HG03469 (cell line): Measurements from ENCODE around the gene CYSTM1.
"Not testable (repeated sequence)": the region's sequence is repeated elsewhere in the genome, so short reads cannot be mapped to it uniquely, and the experiment has no call there.

Experiments
- ATAC-seq: cut with Tn5 transposase; IDR thresholded peaks from one replicate; pipeline ENCODE4 v1.9.1; 2021; ENCODE audit warnings: mild to moderate bottlenecking, moderate library complexity, moderate number of reproducible peaks; ENCODE audit not compliant: unreplicated experiment

Gene CYSTM1

DNA sequence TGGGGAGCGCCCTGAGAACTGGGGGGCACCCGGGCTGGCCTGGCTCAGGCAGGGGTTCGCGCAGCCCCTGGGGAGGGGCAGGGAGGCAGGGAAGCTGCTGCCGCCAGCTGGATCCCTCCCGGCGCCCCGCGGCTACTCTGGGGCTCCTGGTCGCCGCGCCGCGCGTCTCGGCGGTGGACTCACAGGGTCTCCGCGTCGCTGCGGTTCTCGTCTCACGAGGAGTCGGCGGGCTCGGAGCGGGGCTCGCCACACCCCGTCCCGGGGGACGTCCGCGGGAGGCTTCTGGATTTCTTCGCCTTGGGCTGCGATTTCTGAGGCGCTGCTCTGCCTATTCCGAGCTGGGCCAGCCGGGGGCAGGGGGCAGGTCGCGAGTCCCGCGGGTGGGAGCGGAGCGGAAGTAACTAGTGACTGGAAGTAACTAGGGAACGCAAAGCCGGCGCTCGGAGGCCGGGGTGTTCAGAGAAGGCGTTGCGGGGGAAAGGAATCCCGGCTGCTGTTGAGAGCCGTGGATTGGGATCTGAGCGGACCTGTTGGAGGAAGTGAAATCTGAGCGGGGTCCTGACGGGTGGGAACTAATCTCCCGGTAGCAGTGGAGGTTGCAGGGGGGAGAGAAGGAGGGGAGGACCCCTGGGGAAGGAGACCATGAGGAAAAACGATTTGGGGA lies 511 bp downstream of the CYSTM1 start:
- ATAC-seq: peak; percentile 27

DNA sequence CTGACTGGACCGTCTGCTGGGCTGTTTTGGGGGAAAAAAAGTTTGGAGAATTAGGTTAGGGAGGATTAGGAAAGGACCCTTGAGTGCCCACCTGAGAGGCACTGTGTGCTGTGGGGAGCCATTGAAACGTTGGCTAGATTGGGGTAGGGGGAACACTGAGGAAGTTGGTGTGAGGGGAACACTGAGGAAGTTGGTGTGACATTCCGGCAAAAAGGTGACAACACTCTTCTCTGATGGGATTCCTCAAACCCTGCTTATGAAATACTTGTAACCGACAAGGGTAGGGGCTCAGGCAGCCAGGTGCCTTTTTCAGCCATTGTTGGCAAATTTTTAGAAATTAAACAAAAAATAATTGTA lies 1.0 kb downstream of the CYSTM1 start:
- no peak for ATAC-seq

DNA sequence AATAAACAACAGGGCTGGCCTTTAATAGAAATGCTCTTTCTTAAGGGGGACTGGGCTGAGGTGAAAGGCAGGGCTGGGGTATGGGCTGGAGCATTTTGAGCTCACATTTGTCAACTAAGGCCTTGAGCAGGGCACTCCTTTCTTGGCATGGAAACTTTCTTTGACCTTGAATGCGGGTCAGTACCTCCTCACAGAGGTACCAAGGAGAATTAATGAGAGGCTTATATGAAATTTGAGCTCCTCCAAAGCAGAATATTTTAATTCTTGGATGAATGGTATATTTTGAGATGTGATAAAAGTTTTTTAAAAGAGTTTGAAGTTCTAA lies 3.1 kb downstream of the CYSTM1 start:
- ATAC-seq: no peak

DNA sequence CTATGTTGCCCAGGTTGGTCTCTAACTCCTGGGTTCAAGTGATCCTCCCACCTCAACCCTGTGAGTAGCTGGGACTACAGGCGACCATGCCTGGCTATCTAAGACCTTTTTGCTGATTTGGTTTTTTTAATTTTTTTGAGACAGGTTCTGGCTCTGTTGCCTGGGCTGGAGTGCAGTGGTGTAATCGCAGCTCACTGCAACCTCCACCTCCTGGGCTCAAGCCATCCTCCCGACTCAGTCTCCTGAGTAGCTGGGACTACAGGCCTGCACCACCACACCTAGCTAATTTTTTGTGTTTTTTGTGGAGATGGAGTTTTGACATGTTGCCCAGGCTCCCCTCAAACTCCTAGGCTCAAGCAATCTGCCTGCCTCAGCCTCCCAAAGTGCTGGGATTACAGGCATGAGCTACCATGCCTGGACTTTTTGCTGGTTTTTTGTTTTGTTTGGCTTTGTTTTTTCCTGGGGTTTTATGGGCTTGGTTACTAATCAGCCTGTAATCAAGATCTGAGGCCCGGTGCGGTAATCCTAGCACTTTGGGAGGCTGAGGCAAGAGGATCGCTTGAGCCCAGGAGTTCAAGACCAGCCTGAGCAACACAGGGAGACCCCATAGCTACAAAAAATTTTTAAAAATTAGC lies 3.6 kb downstream of the CYSTM1 start:
- ATAC-seq: no peak

DNA sequence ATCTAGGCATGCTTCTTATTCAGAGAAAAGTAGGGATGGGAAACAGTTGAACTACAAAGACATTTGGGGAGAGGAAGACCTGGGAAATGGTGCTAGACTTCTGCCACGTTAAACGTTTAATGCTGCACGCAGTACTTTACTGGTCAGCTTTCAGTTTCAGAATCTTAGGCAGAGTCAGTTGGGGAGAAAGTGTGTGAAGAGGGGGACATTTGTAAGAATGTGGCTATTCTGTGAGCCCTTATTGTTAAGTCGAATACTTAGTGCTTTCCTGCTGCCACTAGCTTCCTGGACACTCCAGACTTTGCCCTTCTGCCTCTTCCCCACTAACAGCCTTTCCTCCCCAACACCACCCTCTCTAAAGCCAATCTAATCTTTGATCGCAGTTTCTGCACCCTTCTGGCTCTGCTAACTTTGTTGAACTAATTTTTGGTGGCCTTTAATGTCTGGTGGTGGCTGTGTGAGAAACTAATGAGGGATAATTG lies 6.1 kb downstream of the CYSTM1 start:
- ATAC-seq: no peak

DNA sequence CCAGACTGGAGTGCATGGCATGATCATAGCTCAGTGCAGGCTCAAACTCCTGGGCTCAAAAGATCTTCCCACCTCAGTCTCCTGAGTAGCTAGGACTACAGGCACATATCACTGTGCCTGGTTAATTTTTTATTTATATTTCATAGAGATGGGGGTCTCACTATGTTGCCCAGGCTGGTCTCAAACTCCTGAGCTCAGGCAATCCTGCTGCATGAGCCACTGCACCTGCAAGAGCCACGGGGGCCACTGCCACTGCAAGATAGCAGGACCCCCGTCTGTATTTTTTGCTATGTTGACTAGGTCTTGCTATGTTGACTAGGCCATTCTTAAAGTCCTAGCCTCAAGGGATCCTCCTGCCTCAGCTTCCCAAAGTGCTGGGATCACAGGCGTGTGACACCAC lies 6.5 kb downstream of the CYSTM1 start:
- no peak for ATAC-seq

DNA sequence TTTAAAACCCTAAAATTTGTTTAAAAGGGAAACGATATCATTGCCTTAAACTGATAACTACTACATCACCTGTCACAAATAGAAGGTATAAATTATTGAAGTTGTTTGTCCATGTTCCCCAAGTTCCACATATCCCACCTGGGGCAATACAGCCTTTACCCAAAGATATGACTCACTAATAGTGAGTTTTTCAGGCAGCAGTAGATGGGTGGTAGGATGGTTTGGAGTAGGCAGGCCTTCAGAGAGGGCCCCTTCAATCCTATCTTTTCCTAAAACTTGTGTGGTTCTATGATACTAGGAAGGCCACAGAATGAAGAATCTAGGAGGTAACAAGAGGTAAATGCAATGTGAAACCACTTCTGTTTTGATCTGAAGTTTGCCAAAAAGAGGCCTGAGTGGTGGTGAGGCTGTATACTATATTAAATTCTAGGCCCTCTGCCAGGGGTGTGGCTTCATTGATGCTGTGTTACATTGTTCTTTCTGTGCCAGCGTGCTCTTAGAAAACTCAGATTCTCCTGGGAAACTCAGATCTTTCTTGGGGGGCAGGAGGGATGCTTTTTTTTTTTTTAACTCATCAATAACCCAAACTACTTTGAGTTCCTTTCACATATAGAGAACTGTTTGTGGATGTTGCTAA lies 7.2 kb downstream of the CYSTM1 start:
- no peak for ATAC-seq

DNA sequence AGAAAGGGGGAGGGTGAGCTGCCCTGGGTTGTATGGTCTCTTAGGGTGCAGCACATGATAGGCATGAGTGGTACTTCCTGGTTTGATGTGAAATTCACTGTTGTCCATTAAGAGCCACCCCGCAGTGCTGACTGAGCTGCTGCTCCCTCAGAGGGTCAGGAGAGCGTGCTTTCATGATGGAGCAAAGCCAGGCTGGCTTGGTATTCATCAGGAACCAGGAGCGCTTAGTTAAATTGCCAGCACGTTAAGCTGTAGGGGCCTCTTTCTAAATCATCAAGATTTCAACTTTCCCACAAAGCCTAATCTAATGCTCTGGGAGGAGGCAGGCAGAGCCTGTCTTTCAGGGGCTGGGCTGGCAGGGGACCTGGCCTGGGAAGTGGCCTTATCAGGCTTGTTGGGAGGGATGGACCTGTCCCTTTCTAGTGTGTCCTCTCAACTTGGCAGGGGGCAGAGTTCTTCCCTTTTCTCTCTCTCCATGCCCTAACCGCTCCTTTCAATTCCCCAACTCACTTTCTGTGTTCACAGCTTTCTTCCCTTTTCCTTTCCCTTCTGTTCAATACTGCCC lies 7.9 kb downstream of the CYSTM1 start:
- ATAC-seq: no peak

DNA sequence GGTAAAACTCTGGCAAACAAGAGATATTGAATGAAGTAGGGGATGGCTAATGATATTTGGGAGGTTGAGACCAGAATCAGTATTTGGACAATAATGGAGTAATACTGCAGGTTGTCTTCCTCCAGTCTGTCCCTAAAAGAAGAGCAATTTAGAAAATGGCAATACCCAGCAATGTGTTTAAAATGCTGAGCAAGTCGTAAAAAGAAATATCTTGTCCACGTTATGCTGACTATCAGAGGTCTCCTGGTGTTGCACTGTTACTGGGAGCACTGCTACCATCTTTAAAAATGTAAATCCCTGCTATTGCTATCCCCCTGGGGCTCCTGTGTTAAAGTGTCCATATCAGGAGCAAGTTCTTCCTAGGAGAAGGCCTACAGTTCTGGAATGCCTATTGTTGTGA lies 10.4 kb downstream of the CYSTM1 start:
- ATAC-seq: no peak

DNA sequence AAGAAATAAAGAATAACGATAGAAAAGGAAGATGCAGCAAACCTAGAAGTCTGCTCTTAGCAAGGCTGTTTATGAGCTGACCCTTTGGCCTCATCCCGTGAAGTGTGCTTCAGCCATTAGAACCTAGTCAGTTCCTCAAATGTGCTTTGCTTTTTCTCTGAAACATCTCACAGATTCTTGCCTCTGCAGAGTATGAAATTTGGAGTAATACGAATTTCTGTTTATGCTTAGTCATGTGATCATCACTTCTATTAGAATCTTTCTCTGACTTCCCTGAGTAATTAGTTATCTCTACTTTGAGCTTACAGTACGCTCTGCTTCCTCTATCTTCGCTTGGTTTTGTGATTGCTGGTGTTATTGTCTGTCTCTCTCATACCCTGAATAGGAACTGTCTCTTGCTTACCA lies 11.3 kb downstream of the CYSTM1 start:
- ATAC-seq: no peak

DNA sequence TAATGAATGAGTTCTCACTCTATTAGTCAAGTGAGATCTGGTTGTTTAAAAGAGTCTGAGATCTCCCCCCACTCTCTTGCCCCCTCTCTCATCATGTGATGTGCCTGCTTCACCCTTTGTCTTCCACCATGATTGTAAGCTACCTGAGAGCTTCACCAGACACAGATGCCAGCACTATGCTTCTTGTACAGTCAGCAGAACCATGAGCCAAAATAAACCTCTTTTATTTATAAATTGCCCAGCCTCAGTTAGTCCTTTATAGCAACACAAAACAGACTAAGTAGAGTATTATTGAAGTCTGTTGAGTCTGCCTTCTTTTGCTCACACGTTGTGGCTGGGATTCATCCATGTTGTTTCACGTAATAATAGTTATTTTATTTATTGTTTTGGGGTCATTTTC lies 14.3 kb downstream of the CYSTM1 start:
- no peak for ATAC-seq

DNA sequence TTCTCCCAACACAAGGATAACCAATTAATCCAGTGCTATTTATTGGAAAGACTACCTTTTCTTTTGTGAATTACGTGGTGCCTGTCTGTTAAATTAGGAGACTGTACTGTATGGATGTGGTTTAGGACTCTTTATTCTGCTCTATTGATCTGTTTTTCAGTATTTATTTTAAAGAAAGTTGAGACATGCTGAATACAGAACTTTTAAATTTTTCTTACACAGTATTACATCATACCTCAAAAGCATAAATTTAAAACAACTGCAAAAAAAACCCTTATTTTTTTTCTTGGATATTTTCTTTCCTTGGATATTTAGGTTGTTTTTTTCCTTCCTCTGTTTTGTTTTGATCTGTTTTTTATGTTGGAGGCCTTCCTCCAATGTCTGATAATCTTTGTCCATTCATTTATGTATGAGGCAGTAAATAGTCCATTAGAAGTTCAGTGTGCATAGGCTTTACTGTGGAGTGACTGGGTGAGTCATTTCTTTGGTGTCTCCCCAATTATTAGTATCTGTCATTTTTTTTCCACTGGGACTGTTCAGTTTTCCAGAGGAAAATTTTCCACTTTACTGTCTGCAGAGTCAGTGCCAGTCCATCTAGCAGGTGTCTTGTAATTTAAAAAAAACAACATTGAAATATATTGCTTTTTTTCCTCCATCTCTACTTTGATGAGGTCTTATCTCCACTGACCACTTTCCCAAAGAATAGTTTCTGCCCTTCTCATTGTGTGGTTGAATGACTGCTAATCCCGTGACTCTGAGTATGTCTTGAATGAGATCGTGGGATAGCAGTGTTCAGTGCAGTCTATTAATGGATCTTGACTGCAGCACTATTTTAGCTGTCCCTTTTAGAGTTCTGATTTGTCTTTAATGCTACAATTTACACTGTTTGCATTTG lies 15.2 kb downstream of the CYSTM1 start:
- no peak for ATAC-seq

DNA sequence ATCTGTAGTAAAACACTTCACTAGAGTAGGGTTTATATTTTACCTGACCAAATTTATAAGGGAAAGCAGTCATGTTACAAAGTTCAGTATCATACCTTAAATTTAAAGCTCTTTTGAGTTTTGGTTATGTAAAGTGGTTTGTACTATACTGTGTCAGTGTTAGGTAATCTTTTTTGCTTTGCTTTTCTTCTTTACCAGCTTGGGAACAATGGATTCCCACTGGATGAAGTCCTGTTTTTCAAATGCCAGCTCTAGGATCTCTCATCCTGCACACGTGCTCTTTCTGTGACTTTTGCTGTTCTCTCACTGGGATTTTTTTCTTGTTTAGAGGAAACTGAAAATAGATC lies 15.9 kb downstream of the CYSTM1 start:
- no peak for ATAC-seq

DNA sequence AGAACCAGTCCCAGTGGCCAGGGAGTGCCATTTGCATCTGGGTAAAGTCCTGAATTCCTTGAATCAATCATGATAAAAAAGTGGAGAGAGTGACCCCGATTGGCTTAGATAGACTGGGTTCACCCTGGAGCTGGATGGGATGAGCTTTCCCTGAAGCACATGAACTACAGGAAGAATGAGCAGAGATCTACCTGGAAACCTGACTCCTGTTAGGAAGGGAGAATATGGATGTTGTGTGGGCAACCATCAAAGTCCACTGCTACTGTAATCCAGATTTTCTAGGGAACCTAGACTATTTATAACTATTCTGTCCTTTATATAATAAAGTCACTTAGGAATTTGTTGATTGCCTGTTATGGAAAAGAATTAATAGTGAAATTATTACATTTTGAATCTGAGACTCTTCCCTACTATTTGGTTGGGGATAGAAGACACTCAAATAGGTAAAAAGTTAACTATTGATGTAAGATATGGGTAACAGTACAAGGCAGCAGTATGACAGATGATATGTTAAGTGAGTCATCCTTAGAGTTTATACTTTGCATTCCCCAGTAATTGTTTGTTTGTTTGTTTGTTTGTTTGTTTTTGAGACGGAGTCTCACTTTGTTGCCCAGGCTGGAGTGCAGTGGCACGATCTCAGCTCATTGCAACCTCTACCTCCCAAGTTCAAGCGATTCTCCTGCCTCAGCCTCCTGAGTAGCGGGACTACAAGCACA lies 17.9 kb downstream of the CYSTM1 start:
- ATAC-seq: no peak

DNA sequence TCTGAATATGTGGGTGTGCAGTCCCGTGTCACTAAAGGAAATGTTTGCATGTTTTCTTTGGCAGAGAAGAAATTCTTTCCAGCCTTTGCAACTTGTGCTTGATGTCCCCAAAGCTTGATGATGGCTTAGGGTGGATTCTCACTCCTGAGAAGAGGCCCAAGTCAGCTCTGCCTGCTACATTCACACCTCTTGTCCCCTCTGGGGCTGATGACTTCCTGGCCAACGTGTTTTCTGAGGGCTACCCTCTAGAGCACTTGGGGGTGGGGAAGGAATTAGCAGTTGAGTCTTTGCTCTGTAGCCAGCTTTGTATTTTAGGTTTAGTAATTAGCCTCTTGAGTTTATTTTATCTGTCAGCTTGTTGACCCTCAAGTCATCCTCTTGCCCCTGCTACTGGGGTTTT lies 19.7 kb downstream of the CYSTM1 start:
- ATAC-seq: no peak

DNA sequence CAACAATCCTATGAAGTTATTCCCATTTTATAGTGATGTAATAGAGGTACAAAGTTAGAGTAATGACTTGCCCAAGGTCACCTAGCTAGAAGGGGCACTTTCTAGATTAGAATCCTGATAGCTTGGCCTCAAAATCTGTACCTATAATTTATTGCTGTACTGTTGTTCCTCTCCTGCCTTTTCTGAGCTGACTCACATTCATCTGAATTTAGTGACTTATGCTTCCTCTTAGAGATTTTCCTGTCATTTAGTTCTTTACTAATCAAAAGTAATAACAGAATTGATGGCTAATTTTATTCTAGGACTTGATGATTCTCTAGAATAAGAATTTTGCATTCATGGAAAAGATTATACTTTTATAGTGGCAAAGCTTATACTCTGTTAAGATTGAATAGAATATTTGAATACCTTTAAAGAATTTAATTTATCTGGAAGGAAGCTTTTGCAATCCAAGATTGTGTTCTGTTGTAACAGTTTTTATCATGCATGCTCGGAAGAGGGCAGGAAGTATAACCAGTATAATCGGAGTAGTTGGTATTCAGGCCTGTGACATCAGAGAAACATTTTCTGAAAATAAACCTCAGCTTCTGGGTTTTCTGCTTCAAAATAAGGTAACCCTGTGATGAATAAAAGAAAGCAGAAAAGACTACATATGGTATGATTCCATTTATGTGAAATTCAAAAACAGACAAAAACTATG lies 21.3 kb downstream of the CYSTM1 start:
- no peak for ATAC-seq

DNA sequence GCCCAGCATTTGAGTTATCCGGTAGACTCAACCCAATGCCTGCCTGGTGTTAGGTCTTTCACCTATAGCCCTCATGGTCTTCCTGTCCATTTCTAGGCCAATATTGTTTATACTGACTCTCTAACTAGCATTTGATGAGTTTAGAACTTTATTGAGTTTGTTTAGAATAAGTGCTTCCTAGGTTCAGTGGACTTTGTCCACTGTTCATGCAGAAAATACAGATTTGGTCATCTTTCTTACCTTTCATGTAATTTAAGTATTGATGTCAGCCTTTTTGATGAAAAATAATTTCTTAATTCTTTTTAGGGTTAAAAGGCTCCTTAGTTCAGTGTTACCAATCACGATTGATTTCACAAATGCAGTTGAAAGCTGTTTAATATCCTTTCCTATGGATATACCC lies 22.0 kb downstream of the CYSTM1 start:
- no peak for ATAC-seq

DNA sequence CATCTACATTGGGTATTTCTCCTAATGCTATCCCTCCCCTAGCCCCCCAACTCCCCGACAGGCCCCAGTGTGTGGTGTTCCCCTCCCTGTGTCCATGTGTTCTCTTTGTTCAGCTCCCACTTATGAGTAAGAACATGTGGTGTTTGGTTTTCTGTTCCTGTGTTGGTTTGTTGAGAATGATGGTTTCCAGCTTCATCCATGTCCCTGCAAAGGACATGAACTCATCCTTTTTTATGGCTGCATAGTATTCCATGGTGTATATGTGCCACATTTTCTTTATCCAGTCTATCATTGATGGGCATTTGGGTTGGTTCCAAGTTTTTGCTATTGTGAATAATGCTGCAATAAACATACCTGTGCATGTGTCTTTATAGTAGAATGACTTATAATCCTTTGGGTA lies 23.9 kb downstream of the CYSTM1 start:
- not testable (repeated sequence) for ATAC-seq

DNA sequence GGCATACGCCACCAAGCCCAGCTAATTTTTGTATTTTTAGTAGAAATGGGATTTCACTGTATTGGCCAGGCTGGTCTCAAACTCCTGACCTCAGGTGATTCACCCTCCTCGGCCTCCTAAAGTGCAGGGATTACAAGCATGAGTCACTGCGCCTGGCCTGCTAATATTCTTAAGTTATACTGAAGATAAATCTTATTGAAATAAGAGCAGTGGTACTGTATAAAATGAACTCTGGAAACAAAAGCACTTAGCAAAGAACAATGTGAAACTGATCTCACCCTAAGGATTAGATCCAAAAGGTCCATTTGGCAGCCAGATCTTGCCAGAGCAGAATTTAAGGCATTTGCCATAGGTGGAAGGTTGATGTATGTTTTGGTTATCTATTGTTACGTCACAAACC lies 27.1 kb downstream of the CYSTM1 start:
- ATAC-seq: no peak

DNA sequence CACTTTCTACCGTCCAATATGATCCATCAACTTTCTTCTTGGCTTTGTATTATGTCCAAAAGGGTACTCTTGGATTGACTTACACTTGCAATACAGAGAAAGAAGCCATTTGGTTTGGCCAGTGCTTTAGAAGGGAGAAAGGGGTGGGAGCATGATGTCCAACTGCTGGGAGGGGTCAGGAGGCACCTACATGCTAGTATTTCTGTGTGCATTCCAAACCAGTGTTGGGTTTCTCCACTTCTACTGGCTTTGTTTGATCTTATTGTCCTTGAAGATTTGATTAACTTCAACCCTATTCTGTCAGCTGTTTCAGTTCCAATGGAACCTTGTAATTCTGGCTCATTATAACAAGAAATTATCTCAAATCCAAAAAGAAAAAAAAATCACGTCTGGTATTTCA lies 27.6 kb downstream of the CYSTM1 start:
- no peak for ATAC-seq
